Measurements from ENCODE around the gene AKAP10. TPM values are rescaled to one million over a fixed set of nuclear protein-coding genes. Genes with fewer than 3 reads are reported as not detected.
A peak's percentile ranks its signal among the peaks of the same experiment; 100 is the strongest.
"Not testable (repeated sequence)": the region's sequence is repeated elsewhere in the genome, so short reads cannot be mapped to it uniquely, and the experiment has no call there.

Gene AKAP10
- total RNA-seq, 1 donor from 2014 or later: 20.6 TPM

DNA sequence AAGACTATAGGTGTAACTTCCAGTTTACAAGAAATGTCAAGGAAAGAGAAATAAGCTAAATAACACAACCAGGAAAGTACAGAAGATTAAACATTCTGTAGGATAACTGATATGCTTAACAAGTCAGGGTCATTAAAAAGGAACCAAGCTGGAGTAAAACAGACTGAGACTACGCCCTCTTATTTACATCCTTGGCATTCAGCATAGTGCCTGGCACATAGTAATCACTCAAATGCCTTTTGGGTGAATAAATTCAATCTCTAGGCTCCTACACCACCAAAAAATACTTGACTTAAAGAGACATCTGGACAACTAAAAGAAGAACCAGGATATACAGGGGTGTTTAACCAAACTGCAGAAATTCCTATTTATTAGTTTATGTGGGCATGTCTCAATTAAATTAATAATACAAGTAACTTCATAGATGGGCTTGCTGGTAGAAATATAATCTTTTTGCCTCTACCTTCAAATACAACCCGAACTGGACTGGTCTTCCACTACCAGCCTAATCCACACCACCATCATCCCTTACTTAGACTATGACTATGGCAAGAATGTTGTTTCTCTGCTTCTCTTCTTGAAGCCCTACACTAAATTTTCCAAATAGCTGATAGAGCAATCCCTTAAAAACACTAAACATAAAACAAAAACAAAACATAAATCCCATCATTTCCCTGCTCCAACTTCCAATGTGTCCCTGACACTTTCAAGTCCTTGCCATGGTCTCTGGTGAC is 62.2 kb downstream of the AKAP10 start:
- ATAC-seq: no peak

DNA sequence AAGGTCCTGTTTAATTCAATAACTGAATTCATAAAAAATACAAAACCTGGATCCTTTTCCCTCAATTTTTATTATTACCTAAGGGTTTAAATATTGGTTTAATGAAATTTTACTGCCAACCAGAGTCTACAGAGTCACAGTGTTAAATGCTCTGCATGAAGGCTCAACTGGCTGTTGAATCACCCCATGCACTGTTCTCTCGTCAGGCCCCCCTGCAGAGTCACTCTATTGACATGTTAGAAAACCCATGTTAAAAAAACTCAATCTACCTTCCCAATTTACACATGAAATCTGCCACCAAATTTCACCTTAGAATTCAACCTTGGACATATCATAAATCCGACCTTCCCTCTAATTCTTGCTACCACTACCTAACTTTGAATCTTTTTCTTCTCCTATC is 66.6 kb downstream of the AKAP10 start:
- ATAC-seq: no peak

DNA sequence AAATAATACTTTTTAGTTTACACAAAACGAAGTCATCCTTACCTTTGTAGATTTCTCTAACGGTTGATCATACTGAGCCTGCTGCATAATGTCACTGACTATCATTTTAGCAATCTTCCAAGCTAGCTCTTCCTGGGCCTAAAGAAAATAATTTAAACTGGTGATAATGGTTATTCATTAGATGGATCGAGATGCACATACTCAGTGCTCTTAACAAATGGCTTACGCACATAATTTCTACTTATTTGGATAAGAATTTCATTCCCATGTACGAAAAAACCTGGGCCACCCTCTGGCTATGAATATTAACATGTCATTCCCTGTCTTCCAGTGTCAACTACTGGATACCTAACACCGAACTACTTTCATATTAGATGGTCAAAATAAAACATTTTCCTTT is 68.5 kb downstream of the AKAP10 start:
- ATAC-seq: no peak

DNA sequence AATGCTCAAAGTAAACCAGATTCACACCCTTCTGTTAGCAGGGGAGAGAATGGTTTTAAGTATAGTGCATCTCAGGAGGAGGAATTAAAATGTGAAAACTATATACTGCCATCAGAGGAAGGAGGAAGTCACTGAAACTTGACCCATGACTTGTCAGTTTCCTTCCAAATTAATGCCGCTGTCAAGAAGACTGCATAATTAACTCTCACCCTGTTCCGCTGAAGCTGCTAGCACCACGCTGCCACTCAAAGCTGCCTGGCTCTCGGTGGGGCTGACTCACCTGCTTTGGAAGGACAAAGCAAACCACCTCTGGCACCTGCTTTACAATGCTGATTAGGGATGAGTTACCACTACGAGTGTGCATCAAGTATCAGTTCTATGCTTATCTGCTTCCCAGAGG is 72.1 kb downstream of the AKAP10 start:
- peak; percentile 67 for ATAC-seq

DNA sequence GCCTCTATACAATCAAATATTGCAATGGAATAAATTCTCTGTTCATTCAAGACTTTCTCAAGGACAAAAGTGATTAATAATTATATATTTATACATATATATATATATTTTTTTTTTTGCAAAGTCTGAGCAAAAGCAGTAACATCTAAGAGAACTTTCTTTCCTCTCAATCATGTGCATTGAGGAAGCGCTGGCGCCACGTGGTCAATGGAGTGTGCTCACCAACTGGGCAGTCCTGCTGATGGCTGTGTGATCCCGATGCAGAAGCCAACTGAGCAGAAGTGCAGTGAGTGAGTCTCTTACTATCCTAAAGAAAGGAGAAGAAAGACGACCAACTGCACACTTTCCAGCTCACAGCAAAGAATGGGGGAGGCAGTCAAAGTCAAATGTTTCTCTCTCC is 72.7 kb downstream of the AKAP10 start:
- ATAC-seq: no peak

DNA sequence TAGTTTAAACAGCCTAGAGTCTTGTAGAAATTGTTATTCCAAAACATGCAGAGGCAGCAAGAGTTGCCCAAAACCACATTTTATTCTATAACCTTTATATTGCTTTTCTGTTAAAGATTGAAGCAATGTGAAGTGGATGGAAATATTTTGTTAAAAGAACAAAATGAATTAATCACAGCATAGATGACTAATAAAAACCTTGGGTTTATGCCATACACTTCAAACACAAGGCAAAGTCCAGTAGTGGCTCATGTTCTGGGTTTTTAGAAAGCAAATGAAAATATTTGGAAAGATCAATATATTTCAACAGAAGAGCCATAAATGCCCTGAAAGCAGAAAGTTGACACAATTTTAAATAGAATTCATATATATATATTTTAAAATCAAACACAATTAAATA is 73.2 kb downstream of the AKAP10 start:
- ATAC-seq: no peak

DNA sequence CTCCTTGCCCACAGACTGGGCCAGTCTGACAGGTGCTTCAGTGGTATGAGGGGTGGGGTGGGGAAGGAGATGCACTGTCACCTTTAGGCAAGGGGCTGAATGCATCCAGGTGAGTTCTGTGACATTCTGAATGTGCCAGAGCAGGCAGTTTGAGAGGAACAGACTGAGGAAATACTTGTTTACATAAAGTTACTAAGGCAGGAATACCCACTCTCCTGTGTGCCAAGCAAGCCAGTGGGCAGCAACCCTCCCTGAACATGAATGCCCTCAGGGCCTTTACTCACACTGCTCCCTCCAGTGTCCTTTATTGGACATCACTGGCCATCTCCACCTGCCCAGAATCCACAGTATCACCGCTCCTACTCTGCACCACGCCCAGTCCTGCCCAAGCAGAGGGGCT is 76.8 kb downstream of the AKAP10 start:
- peak; percentile 60 for ATAC-seq

DNA sequence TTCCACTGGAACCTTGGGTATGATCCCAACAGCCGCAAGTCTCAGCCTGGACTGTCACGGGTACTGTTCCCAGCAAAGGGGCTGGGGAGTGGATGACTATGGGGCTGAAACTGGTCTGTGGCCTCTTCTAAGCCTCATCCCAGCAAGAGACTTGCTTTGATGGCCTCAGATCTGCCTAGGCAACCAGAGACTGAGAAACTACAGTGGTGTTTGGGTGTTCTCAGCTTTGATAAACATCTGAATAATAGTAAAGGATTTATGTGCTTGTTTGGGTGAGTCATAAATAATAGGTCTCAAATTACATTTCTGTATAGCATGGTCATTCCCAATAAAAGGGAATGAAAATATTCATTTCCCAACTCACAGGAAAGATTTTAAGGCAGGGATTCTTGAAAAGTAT is 79.7 kb downstream of the AKAP10 start:
- ATAC-seq: peak; percentile 33

DNA sequence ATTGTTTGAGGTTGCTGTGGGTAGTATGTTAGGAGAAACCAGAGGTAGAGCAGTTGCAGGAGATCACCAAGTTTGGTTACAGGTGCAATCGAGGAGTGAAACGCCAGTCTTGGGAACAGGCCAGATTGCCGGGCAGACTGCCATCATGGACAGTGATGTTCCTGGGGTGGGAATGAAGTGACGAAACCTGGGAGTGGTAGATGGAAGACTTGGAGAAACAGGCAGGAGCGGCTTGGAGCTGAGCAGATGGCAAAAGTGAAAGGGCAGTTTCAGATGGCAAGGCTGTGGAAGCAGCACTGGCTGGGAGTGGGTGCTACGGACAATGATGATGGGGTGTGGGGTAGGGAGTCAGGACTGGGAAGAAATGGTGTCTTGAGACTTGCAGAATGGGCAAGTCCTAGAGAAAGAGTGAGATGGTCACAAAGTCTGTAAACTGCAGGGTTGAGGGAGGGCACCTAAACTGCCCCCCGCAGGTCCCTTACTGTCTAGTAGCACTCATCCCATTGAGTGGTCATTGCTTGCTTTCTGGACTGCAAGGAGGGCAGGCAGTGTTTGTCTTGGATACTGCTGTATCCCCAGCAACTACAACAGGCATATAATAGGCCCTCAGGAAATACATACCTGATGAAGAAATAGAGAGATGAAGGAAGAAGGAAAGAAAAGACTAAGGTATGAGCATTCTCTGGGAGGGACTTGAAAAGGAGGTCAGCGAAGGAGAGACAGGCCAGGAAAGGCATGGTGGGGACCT is 80.4 kb downstream of the AKAP10 start:
- ATAC-seq: peak; percentile 41

DNA sequence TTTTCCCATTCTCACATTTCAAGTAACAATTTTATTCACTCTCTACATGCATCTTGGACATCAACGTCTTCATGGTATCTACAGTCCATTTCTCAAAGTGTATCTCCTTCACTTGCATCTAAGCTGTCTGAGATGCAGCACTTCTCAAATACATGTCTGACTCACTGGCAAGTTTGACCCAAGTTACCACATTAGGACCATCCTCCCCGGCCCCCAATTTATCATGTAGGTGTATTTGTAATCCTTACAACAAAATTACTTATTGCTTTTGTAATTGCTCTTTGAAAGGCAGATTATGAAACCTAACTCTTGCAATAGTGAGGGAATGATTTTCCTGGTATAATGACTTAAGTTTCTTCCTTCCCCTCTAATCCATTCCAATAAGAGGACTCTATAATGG is 80.9 kb downstream of the AKAP10 start:
- ATAC-seq: no peak

DNA sequence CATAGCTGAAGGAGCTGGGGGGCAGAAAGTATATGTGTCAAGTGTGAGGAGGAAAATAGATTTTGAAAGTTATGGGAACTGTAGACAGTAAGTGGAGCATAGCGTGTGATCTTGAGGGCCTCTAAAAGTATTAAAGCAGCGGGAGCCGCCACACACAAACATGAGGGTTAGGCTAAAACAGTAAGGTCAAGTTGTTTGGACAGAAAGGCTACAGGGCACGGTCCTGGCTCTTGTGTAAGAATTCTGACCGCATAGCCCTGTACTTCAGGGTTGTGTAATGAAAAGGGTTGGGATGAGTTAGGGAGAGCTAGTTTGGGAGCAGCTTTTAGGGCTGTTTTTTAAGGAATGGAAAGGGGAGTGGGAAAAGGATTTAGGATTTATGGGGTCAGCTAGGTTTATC is 87.1 kb downstream of the AKAP10 start:
- not testable (repeated sequence) for ATAC-seq

DNA sequence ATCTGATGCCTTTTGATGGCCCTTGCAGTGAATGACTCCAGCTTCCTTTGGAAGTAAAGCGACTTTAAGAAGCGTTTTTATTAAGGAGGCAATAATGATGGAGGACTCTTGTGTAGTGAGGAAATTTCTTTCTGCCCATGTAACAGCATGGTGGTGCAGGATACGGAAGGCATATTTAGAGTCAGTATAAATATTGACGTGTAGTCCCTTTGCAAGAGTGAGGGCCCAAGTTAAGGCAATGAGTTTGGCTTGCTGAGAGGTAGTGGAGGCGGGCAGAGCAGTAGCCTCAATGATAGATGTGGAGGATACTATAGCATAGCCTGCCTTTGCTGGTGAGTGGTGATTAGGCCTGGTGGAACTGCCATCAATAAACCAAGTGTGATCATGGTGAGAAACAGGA is 87.6 kb downstream of the AKAP10 start:
- ATAC-seq: not testable (repeated sequence)

DNA sequence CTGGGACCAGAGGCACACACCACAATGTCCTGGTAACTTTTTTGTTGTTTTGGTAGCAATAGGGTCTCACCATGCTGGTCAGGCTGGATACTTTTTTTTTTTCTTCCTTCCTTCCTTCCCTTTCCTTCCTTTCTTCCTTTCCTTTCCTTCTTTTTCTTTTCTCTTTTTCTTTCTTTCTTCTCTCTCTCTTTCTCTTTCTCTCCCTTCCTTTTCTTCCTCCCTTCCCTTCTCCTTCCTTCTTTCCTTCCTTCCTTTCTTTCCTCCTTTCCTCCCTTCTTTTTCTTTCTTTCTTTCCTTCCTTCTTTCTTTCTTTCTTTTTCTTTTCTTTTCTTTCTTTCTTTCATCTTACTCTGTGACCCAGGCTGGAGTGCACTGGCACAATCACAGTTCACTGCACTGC is 91.5 kb downstream of the AKAP10 start:
- no peak for ATAC-seq

DNA sequence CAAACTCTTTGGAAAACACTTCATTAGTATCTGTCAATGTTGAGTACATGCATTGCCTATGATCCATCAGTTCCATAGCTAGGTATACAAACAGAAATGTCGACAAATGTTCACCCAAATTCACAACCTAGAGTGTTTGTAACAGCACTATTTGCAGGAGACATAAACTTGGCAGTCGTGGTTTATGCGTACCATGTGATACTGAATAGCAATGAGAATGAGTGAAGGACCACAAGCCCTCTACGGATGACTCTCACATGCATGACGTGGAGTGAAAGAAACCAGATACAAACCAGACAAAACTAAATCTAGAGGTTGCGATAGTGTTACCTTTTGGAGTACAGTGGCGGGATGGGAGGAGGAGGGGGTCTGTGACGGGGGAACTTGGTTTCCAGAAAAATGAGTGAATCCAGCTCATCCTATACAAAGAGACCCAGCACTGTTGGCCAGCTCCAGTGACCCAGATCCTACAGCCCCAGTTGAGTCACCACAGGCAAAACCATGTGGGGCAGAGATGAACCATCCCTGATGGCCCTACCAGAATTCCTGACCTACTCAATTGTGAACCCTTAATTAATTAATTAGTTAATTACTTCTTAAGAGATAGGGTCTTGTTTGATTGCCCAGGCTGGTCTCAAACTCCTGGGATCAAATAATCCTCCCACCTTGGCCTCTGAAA is 94.0 kb downstream of the AKAP10 start:
- ATAC-seq: no peak

DNA sequence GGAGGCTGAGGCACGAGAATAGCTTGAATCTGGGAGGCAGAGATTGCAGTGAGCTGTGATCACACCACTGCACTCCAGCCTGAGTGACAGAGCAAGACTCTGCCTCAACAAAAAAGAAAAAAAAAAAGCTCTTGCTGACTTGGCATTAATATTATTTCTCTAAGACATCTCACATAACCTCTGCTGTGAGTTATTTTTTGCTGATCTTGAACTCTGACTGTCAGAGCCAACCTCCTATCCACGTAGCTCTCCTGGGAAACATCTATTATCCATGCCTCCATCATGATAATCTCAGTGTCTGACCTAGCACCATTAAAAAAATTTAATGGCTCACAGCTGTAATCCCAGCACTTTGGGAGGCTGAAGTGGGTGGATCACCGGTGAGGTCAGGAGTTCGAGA is 97.2 kb downstream of the AKAP10 start:
- ATAC-seq: no peak

DNA sequence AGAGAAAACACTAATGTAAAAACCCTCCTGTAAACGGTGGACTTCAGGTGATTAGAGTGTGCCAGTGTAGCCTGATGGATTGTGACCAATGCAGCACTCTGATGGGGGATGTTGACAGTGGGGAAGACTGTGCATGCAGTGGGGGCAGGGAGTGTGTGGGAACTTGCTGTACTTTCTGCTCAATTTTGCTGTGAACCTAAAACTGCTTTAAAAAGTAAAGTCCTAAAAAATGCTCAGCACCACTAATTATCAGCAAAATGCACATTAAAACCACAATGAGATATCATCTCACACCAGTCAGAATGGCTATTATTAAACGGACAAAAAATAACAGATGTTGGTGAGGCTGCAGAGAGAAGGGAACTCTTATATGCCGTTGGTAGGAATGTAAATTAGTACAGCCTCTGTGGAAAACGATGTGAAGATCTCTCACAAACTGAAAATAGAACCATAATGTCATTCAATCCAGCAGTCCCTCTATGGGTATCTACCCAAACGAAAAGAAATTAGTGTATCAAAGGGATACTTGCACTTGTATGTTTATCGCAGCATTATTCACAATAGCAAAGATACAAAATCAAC is 100.2 kb downstream of the AKAP10 start:
- no peak for ATAC-seq

DNA sequence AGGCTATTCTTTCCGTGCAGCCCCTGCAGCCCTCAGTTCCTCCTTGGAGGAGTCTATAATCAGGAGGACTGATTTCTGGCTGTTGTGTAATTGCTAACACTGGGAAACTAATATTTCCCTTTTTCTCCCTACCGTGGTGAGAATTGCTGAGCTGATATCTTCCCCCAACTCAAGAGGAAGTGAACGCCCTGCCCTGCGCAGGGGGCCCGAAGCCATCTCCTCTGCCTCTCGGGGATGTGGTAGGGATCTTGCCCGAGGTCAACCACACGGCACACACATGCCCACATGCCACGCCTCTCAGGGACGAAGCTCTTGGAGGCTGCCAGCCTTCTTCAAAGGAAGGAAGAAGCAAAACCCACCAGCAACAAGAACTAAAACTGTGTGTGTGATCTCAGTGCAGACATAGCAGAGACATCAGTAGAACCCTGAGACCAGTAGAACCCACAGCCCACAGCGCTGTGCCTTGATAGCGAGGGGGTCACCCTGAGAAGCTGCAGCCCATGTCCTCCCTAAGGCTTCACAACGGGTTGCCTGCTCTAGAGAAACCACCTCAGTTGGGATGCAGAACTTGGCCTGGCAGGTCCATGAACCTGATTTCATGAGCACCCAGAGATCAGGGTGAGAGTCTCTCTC is 101.0 kb downstream of the AKAP10 start:
- peak; percentile 32 for ATAC-seq

DNA sequence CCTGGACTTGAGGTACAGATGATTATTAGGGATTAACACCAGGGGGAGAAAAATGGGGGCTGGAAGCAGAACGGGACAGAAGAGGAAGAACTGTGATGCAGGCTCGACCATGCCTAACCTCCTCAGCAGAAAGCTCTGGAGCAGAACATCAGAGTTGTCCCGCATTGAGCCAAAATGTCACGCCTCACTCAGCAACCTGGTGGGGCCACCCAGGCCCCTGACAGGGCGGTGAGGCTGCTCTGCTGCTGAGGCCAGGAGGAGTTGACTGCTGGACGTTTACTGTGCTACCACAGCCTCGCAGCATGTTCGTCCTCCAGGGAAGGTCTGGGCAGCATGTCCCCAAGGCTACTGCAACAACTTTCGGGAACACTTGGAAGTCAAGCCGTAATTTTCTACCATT is 103.4 kb downstream of the AKAP10 start:
- no peak for ATAC-seq

DNA sequence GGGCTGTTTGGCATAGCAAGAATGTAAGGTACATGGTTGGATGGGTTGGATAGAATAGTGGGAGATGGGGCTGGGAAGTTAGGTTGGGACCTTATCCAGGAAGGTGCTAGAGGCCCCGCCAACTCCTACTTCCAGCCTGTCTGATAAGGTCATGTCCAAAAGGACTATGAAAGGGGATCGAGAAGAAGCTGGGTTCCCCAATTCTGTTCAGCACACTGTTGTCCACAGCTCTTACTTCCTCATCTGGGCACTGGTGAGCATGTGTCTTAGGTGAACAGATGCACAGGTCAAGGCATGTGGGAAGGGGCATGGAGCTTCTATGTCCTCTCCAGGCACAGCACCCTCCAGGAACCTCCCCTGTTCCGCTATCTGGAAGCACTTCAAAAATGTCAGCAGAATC is 104.3 kb downstream of the AKAP10 start:
- ATAC-seq: no peak

DNA sequence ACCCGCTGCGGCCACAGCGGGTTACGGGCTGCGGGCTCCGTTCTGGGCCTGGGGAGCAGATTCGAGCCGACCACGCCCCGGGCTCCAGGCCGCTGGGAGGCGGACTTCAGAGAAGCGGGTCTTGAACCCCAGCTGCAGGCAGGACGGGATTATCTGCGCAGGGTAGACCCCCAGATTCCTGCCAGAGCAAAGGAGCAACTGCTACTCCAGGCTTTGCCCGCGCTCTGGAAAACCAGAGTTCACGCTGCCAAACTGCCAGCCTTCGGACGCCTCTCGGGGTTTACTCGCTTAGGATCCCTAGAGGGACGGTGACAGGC is 109.6 kb downstream of the AKAP10 start:
- no peak for ATAC-seq

DNA sequence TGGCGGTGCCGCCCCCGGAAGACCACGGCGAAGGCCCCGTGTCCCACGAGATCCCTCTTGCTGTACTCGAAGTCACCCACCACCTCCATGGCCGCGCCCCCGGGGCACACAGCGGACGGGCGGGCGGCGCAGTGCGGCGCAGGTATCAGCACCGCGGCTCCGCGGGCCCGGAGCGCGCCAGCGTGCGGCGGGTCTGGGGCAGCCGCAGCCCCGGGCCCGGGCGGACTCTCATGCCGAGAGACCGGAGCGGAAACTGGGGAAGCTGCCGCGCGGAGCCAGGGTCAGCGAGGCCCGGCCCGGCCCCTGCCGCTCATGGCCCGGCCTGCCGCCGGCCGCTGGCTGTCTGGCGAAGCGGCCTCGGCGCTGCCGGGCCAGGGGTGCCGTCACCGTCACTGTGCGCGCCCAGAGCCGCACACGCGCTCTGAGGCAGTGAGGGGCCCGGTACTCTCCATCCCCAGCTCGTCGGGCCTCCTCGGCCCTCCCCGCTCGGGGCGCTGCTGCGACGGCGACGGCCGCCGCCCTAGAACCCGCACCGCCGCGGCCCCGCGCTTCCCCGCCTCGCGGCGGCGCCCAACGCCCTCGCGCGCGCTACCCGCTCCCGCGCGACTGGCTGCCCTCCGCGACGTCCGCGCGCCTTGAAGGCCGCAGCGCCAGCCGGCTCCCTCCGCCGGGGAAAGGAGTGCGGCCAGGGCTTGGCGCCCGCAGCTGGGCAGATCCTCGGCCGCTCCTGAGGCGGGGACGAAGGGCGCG is 110.1 kb downstream of the AKAP10 start, which contains the start of gene ULK2:
Gene ULK2, minus strand, starts transcription at position 608 of the 750 bp plus-strand sequence. Its CDS starts 519 bp downstream, at position 89.
- ATAC-seq: peak; percentile 75

DNA sequence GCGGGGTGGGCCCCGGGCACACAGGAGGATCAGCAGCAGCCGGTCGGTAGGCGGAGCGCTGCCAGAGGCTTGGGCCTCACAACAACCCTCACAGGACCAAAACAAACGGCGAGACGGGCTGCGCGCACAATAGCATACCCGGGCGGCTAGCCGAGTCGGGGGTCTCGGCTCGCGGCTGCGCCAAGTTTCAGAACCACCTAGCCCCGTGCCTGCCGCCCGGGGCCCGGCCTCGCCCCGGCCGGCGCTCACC is 110.6 kb downstream of the AKAP10 start:
- ATAC-seq: peak; percentile 65
